PC-9 (cell line): ENCODE results near the gene ARHGAP6. TPM values are rescaled to one million over a fixed set of nuclear protein-coding genes. Genes with fewer than 3 reads are reported as not detected.
"Not testable (repeated sequence)": the region's sequence is repeated elsewhere in the genome, so short reads cannot be mapped to it uniquely, and the experiment has no call there.

Experiments
- BruUV-seq: library from RNA; stranded (reverse); fragments of 400-500 nt; replicated peaks from 2 replicates; lab custom pipeline; 2021; lab: Mats Ljungman, UMichigan
- CTCF ChIA-PET: fragments of 300-600 bp; sonication (Branson Sonifier 250); formaldehyde crosslinking; loops from one replicate; lab custom pipeline; 2022; ENCODE audit warnings: antibody characterized with exemption; lab: Charles Lee
- POLR2A ChIA-PET: fragments of 300-600 bp; sonication (Branson Sonifier 250); formaldehyde crosslinking; loops from one replicate; lab custom pipeline; 2022; ENCODE audit warnings: antibody characterized with exemption; ENCODE audit not compliant: unreplicated experiment; lab: Charles Lee
- DNase-seq, 2 experiments: peaks; one replicate each; pipeline versions ENCODE4 v3.0.0 to v3.0.0-alpha.2; 2015 to 2022; ENCODE audit warnings: mixed read lengths in 1 of 2
- H2AFZ ChIP-seq: fragments of 200-600 bp; sonication (generic); 2 replicates; pipeline ENCODE4 v1.8.1; 2017; ENCODE audit warnings: antibody characterized with exemption
- H3F3A ChIP-seq: fragments of 200-600 bp; sonication (generic); 2 replicates; pipeline ENCODE4 v1.8.1; 2017; ENCODE audit warnings: antibody characterized with exemption, mild to moderate bottlenecking, low read depth; ENCODE audit not compliant: insufficient read depth
- H3K27ac ChIP-seq: fragments of 200-600 bp; sonication (generic); 2 replicates; pipeline ENCODE4 v1.6.1; 2016; ENCODE audit warnings: mixed run types
- H3K27me3 ChIP-seq: fragments of 200-600 bp; sonication (generic); 2 replicates; pipeline ENCODE4 v1.6.1; 2016; ENCODE audit warnings: low read depth, mixed run types; ENCODE audit not compliant: insufficient read depth
- H3K36me3 ChIP-seq: fragments of 200-600 bp; sonication (generic); 2 replicates; pipeline ENCODE4 v1.6.1; 2016; ENCODE audit warnings: low read depth, mixed run types
- H3K4me1 ChIP-seq: fragments of 200-600 bp; sonication (generic); replicated peaks from 2 replicates; pipeline ENCODE4 v1.6.1; 2016; ENCODE audit warnings: mixed run types; ENCODE audit not compliant: insufficient read depth
- H3K4me2 ChIP-seq: fragments of 200-600 bp; sonication (generic); 2 replicates; pipeline ENCODE4 v1.6.1; 2017; ENCODE audit warnings: mixed run types
- H3K4me3 ChIP-seq: fragments of 200-600 bp; sonication (generic); 2 replicates; pipeline ENCODE4 v1.6.1; 2016; ENCODE audit warnings: mixed run types
- H3K79me2 ChIP-seq: fragments of 200-600 bp; sonication (generic); 2 replicates; pipeline ENCODE4 v1.6.1; 2017; ENCODE audit warnings: low read depth, mixed run types
- H3K9me2 ChIP-seq: fragments of 200-600 bp; sonication (generic); 2 replicates; pipeline ENCODE4 v1.8.1; 2017; ENCODE audit warnings: mild to moderate bottlenecking; ENCODE audit not compliant: insufficient read depth
- H3K9me3 ChIP-seq: fragments of 200-600 bp; sonication (generic); 2 replicates; pipeline ENCODE4 v1.8.1; 2016; ENCODE audit warnings: low read depth; ENCODE audit not compliant: insufficient read depth
- H4K20me1 ChIP-seq: fragments of 200-600 bp; sonication (generic); 2 replicates; pipeline ENCODE4 v1.8.1; 2017; ENCODE audit not compliant: insufficient read depth
- EZH2 ChIP-seq: fragments of 200-600 bp; sonication (generic); IDR thresholded peaks from 2 replicates; pipeline ENCODE4 v1.8.0; 2017; ENCODE audit warnings: antibody characterized with exemption, low read depth
- intact Hi-C: fragments of 100-400 bp; cut with micrococcal nuclease; formaldehyde crosslinking; loops from one replicate; pipeline ENCODE4 v1.10.0; 2022; ENCODE audit not compliant: unreplicated experiment
- total RNA-seq: library from RNA; stranded (reverse); gene quantifications from 2 replicates; pipeline ENCODE4 v1.2.3, GENCODE V29; 2021
- TF ChIP-seq, protein P1 (sequence below): fragments of 200-600 bp; sonication (generic); conservative IDR thresholded peaks from 2 replicates; pipeline ENCODE4 v1.6.1; 2017; ENCODE audit warnings: mixed run types, antibody characterized with exemption, mild to moderate bottlenecking, moderate library complexity

ARHGAP6 gene
- total RNA-seq, 1 experiment from 2014 or later, result not detected

- no peaks in the 10 kb centered on the region for H3K79me2 ChIP-seq
- H3K27me3 ChIP-seq, result no peaks in the 10 kb centered on the region
- POLR2A ChIA-PET, result no interaction called here
- intact Hi-C loops, result no loop called here
- no TSS peak for BruUV-seq
- H3K27ac ChIP-seq, result no peak overlapping the region
- CTCF ChIA-PET, result no interaction called here
- no peaks in the 10 kb centered on the region for H3K9me2 ChIP-seq
- H3K9me3 ChIP-seq, result no peaks in the 10 kb centered on the region
- no peaks in the 10 kb centered on the region for H3K36me3 ChIP-seq
- TF ChIP-seq, protein P1, sequence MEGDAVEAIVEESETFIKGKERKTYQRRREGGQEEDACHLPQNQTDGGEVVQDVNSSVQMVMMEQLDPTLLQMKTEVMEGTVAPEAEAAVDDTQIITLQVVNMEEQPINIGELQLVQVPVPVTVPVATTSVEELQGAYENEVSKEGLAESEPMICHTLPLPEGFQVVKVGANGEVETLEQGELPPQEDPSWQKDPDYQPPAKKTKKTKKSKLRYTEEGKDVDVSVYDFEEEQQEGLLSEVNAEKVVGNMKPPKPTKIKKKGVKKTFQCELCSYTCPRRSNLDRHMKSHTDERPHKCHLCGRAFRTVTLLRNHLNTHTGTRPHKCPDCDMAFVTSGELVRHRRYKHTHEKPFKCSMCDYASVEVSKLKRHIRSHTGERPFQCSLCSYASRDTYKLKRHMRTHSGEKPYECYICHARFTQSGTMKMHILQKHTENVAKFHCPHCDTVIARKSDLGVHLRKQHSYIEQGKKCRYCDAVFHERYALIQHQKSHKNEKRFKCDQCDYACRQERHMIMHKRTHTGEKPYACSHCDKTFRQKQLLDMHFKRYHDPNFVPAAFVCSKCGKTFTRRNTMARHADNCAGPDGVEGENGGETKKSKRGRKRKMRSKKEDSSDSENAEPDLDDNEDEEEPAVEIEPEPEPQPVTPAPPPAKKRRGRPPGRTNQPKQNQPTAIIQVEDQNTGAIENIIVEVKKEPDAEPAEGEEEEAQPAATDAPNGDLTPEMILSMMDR, result no peak
- no peak for TF ChIP-seq EZH2
- H3F3A ChIP-seq, result no peaks in the 10 kb centered on the region
- no peak overlapping the region for H3K4me3 ChIP-seq
- H3K4me1 ChIP-seq, result no peaks in the 10 kb centered on the region
- H2AFZ ChIP-seq, result no peak overlapping the region
- no peaks in the 10 kb centered on the region for H4K20me1 ChIP-seq
- no peak overlapping the region for H3K4me2 ChIP-seq
- DNase-seq, result no peak
These were observed 155.9 kb downstream of the ARHGAP6 start for GRCh38 chrX:11509786-11510185.

- Histone ChIP-seq H3K27me3 (no peaks in the 10 kb centered on the region), H2AFZ (no peak overlapping the region), H3F3A (no peaks in the 10 kb centered on the region), H3K4me1 (no peaks in the 10 kb centered on the region), H3K27ac (no peak overlapping the region), H3K9me2 (no peaks in the 10 kb centered on the region), H3K9me3 (no peaks in the 10 kb centered on the region), H3K4me2 (no peak overlapping the region), H3K79me2 (no peaks in the 10 kb centered on the region), H4K20me1 (no peaks in the 10 kb centered on the region), H3K4me3 (no peak overlapping the region), H3K36me3 (no peaks in the 10 kb centered on the region)
- intact Hi-C loops, result no loop called here
- CTCF ChIA-PET, result no interaction called here
- POLR2A ChIA-PET, result no interaction called here
- no TSS peak for BruUV-seq
- no peak for TF ChIP-seq EZH2
- TF ChIP-seq, protein P1, result no peak
- no peak for DNase-seq
These were observed 161.5 kb downstream of the ARHGAP6 start for GRCh38 chrX:11504234-11504633.

DNA sequence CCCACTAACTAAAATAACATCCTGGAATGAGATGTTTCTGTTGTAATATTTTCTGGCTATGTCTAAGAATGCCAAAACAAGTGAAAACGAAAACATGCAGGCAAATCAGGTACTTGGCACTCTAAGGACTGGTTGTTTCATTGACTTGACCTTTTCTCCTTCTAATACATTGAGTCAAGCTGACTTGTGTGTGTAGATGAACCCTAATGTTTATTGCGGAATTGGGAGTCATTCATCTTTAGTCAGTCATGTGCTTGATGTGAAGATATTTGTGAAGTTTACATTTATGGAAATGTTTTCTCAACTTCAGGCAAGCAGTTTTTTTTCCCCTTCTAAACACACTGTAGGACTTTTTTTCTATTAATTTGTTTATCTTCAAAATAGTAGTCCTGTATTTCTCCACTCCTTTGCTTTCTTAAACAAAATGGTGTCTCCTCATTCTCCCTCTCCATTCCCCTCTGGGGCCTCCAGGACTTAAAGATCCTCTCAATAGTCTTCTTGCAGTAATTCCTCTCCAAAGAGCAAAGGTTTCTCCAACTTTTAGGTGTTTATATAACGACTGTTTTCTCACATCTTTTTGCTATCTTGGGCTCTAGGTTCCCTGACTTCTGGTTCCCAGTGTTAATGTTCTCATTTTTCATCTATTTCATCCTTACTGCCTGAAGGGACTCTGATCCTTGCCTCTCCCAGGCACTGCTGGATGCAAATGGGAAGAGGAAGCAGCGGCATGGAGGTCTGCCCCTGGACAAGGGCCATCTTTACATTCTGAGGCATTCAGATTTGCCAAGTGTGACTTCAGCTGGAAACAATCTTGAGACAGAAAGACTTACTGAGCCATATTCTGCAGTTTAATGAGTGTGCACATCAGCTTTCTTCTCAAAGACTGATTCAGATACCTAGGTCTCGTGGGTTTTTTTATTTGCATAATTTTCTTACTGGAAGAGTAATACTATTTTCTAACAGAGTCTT lies 166.4 kb downstream of the ARHGAP6 start:
- Histone ChIP-seq H3K36me3 (no peaks in the 10 kb centered on the region), H3K9me3 (no peaks in the 10 kb centered on the region), H3K4me1 (no peaks in the 10 kb centered on the region), H3K27me3 (no peaks in the 10 kb centered on the region), H3K4me2 (no peak overlapping the region), H4K20me1 (no peaks in the 10 kb centered on the region), H3K4me3 (no peak overlapping the region), H3K27ac (no peak overlapping the region), H3K9me2 (no peaks in the 10 kb centered on the region), H2AFZ (no peak overlapping the region), H3F3A (no peaks in the 10 kb centered on the region), H3K79me2 (no peaks in the 10 kb centered on the region)
- POLR2A ChIA-PET, result no interaction called here
- intact Hi-C loops, result no loop called here
- no peak for TF ChIP-seq EZH2
- TF ChIP-seq, protein P1, result no peak
- CTCF ChIA-PET, result no interaction called here
- no peak for DNase-seq
- no TSS peak for BruUV-seq

- H3K9me3 ChIP-seq, BruUV-seq: not testable (repeated sequence)
These were observed 174.3 kb downstream of the ARHGAP6 start for GRCh38 chrX:11491375-11491774.

More at GRCh38 chrX:11491375-11491774, 174.3 kb downstream of the ARHGAP6 start:
- H2AFZ ChIP-seq, H3K79me2 ChIP-seq, H3K4me1 ChIP-seq, H3K9me2 ChIP-seq, POLR2A ChIA-PET, H3K4me2 ChIP-seq, H4K20me1 ChIP-seq, H3K36me3 ChIP-seq, CTCF ChIA-PET, H3F3A ChIP-seq, H3K27ac ChIP-seq, H3K4me3 ChIP-seq, DNase-seq, intact Hi-C loops, H3K27me3 ChIP-seq: not testable (repeated sequence)
